SU-DHL-6 (cell line): ENCODE data around the gene ERN1.

ENCODE experiments used
- H2AFZ ChIP-seq: fragments of 200-600 bp; sonication (generic); 2 replicates; pipeline ENCODE4 v1.6.1; 2014; ENCODE audit warnings: low read depth, mild to moderate bottlenecking, moderate library complexity, mixed read lengths, antibody characterized with exemption, low read length; ENCODE audit not compliant: severe bottlenecking
- H3F3A ChIP-seq: fragments of 200-600 bp; shearing (Covaris generic); 2 replicates; pipeline ENCODE4 v1.6.0; 2016; ENCODE audit warnings: antibody characterized with exemption, mild to moderate bottlenecking; ENCODE audit not compliant: insufficient read depth
- H3K27ac ChIP-seq: fragments of 200-600 bp; sonication (generic); 2 replicates; pipeline ENCODE4 v1.5.1; 2016; ENCODE audit warnings: low read depth, mild to moderate bottlenecking, low read length, moderate library complexity, mixed read lengths
- H3K27me3 ChIP-seq: fragments of 200-600 bp; sonication (generic), shearing (Covaris generic); 2 replicates; pipeline ENCODE4 v1.6.0; 2014; ENCODE audit warnings: mild to moderate bottlenecking, low read length
- H3K36me3 ChIP-seq: fragments of 200-600 bp; sonication (generic); 2 replicates; pipeline ENCODE4 v1.6.1; 2014; ENCODE audit warnings: mild to moderate bottlenecking, low read length, mixed read lengths
- H3K4me2 ChIP-seq: fragments of 300-600, 200-600 bp; shearing (Covaris generic), sonication (generic); 2 replicates; pipeline ENCODE4 v1.6.0; 2014; ENCODE audit warnings: low read length, low read depth, mild to moderate bottlenecking; ENCODE audit not compliant: poor library complexity, severe bottlenecking
- H3K4me3 ChIP-seq: fragments of 200-600 bp; sonication (generic); 2 replicates; pipeline ENCODE4 v1.5.1; 2014; ENCODE audit warnings: antibody characterized with exemption, low read length, mild to moderate bottlenecking, mixed read lengths; ENCODE audit not compliant: insufficient read depth, poor library complexity, severe bottlenecking
- H3K79me2 ChIP-seq: fragments of 200-600 bp; sonication (generic); 2 replicates; pipeline ENCODE4 v1.6.1; 2014; ENCODE audit warnings: mild to moderate bottlenecking, low read length, moderate library complexity; ENCODE audit not compliant: insufficient read depth
- H3K9ac ChIP-seq: fragments of 200-600 bp; sonication (generic); 2 replicates; pipeline ENCODE4 v1.7.0; 2014; ENCODE audit warnings: mild to moderate bottlenecking, low read length
- H3K9me2 ChIP-seq: fragments of 200-600 bp; sonication (generic); replicated peaks from 2 replicates; pipeline ENCODE4 v1.6.1; 2014; ENCODE audit warnings: low read length; ENCODE audit not compliant: insufficient read depth
- H3K9me3 ChIP-seq: fragments of 200-600 bp; sonication (generic); 2 replicates; pipeline ENCODE4 v1.6.1; 2014; ENCODE audit warnings: low read length, mixed read lengths; ENCODE audit not compliant: insufficient read depth
- H4K20me1 ChIP-seq: fragments of 200-600 bp; sonication (generic); 2 replicates; pipeline ENCODE4 v1.6.1; 2014; ENCODE audit warnings: low read depth, mild to moderate bottlenecking, antibody characterized with exemption, low read length, moderate library complexity, mixed read lengths
- EZH2phosphoT487 ChIP-seq: fragments of 200-600 bp; sonication (generic), shearing (Covaris generic); conservative IDR thresholded peaks from 2 replicates; pipeline ENCODE4 v1.6.1; 2018; ENCODE audit warnings: mild to moderate bottlenecking, antibody characterized with exemption, low read length, moderate library complexity, mixed read lengths
- TF ChIP-seq, protein P1 (sequence below): fragments of 200-600 bp; sonication (generic); IDR thresholded peaks from one replicate; pipeline ENCODE4 v1.5.1; 2017; ENCODE audit warnings: antibody characterized with exemption, mild to moderate bottlenecking, low read length, moderate library complexity; ENCODE audit not compliant: insufficient read depth, poor library complexity, severe bottlenecking

ERN1 gene

DNA sequence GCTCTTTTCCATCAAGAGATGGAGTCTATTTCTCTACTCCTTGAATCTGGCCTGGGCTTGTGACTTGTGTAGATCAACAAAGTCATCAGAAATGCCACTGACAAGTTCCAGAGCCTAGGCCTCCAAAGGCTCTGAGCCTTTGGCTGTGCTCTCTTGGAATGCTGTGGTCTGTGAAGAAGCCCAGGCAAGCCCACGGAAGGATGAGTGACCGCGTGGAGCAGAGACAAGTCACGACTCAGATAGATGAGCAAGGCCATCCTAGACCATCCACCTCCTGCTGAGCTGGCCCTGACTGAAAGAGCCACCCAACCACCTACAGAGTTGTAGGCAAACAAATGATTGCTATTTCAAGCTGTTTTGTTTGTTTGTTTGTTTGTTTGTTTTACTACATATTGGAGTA, 97.9 kb downstream of the ERN1 start:
- H3F3A ChIP-seq = no peaks in the 10 kb centered on the region; the same call in 1 of the 2 replicates
- H3K27me3 ChIP-seq = no peaks in the 10 kb centered on the region
- H3K4me3 ChIP-seq = no peak overlapping the region
- no peaks in the 10 kb centered on the region for H3K9me3 ChIP-seq
- H3K9ac ChIP-seq = no peak overlapping the region
- no peaks in the 10 kb centered on the region for H3K9me2 ChIP-seq
- no peaks in the 10 kb centered on the region for H3K36me3 ChIP-seq
- H3K79me2 ChIP-seq = no peaks in the 10 kb centered on the region
- no peak overlapping the region for H2AFZ ChIP-seq
- H3K4me2 ChIP-seq = no peak overlapping the region
- H3K27ac ChIP-seq = no peak overlapping the region
- no peaks in the 10 kb centered on the region for H4K20me1 ChIP-seq
- TF ChIP-seq, protein P1, sequence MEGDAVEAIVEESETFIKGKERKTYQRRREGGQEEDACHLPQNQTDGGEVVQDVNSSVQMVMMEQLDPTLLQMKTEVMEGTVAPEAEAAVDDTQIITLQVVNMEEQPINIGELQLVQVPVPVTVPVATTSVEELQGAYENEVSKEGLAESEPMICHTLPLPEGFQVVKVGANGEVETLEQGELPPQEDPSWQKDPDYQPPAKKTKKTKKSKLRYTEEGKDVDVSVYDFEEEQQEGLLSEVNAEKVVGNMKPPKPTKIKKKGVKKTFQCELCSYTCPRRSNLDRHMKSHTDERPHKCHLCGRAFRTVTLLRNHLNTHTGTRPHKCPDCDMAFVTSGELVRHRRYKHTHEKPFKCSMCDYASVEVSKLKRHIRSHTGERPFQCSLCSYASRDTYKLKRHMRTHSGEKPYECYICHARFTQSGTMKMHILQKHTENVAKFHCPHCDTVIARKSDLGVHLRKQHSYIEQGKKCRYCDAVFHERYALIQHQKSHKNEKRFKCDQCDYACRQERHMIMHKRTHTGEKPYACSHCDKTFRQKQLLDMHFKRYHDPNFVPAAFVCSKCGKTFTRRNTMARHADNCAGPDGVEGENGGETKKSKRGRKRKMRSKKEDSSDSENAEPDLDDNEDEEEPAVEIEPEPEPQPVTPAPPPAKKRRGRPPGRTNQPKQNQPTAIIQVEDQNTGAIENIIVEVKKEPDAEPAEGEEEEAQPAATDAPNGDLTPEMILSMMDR = no peak
- TF ChIP-seq EZH2phosphoT487 = no peak

DNA sequence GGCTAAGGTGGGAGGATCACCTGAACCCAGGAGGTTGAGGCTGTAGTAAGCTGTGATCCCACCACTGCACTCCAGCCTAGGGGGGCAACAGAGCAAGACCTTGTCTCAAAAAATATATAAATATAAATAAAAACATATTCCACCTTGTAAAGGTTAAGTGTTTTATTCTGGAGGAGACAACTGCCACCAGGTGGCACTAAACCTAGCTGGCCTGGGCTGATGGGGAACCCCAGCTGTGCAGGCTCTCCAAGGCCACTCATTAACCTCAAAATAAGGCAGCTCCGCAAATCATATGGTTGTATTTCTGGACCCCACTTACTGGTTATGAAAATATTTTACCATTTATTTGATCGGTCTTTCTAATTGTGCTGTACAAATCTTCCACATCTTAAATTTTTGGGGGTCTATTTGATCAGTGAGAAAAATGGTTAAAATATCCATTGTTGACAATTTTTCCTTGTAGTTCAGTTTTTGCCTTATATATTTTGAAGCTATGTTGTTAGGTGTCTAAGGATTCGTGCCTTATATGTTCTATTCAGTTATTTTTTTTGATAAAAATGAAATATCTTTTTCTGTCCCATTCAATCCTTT, 101.0 kb downstream of the ERN1 start:
- H3K4me2 ChIP-seq = no peak overlapping the region
- H3F3A ChIP-seq = peaks cover 15% of the 10 kb centered on the region
- no peaks in the 10 kb centered on the region for H3K36me3 ChIP-seq
- H3K9ac ChIP-seq = no peak overlapping the region
- no peaks in the 10 kb centered on the region for H3K27me3 ChIP-seq
- H3K9me2 ChIP-seq = no peaks in the 10 kb centered on the region
- H4K20me1 ChIP-seq = no peaks in the 10 kb centered on the region
- TF ChIP-seq, protein P1 = peak; percentile 59
- TF ChIP-seq EZH2phosphoT487 = no peak
- no peak overlapping the region for H3K27ac ChIP-seq
- no peak overlapping the region for H2AFZ ChIP-seq
- no peaks in the 10 kb centered on the region for H3K79me2 ChIP-seq
- H3K9me3 ChIP-seq = no peaks in the 10 kb centered on the region
- H3K4me3 ChIP-seq = no peak overlapping the region

DNA sequence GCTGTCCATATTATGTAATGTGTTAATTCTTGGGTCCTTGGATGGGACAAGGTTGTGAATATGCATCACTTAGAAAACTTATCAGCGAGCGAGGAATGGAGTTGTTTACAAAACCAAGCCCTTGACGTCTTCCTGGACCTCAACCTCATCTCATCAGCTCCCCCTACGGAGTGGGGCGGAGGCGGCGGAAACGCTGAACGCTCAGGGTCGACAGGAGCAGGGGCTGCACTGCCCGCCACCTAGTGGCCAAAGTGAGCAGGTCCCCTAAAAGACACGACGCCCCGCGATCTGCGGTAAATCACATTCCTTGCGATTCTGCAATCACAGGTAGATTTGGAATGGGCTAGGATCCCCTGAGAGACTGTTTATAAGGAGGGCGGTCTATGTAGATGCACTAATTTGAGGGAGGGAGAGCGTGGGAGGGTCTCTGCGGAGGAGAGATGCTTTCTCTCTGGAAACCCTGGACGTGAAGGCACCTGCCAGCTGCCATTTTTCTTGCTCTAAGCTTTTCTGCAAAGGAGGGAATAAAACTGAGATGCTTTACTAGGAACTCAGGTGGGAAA, 104.1 kb downstream of the ERN1 start:
- Histone ChIP-seq H3K4me3 (no peak overlapping the region), H3K79me2 (no peaks in the 10 kb centered on the region), H3K9me2 (no peaks in the 10 kb centered on the region), H3F3A (peaks cover 37% of the 10 kb centered on the region), H3K4me2 (peak overlapping the region; percentile 46), H3K27me3 (no peaks in the 10 kb centered on the region), H3K9me3 (no peaks in the 10 kb centered on the region), H3K36me3 (no peaks in the 10 kb centered on the region), H4K20me1 (no peaks in the 10 kb centered on the region), H2AFZ (peak overlapping the region; percentile 82), H3K27ac (peak overlapping the region; percentile 64), H3K9ac (peak overlapping the region; percentile 37; the same call in 1 of the 2 replicates)
- TF ChIP-seq EZH2phosphoT487 = no peak
- TF ChIP-seq, protein P1 = peak; percentile 98
